ENCODE results near the gene BPIFB6.

GRCh38 chr20:33005132-33005566 lies 26.3 kb upstream of the BPIFB6 start:
- peak; percentile 23 for TF ChIP-seq CTCF (IDR thresholded peaks at IDR 0.05; ENCODE audit: low read depth, low read length, missing input control)
- TF ChIP-seq REST (IDR thresholded peaks at IDR 0.05), result no peak
- TF ChIP-seq TAF1 (conservative IDR thresholded peaks at IDR 0.05), result no peak
- no peak for TF ChIP-seq FOXA1 (IDR thresholded peaks at IDR 0.05)
- TF ChIP-seq JUND (IDR thresholded peaks at IDR 0.05), result no peak
- no peak for TF ChIP-seq YY1 (IDR thresholded peaks at IDR 0.05)
- no peak for TF ChIP-seq ZBTB33 (IDR thresholded peaks at IDR 0.05)
- no peak for TF ChIP-seq MAX (IDR thresholded peaks at IDR 0.05)
- TF ChIP-seq NR2F2 (IDR thresholded peaks at IDR 0.05), result no peak
- no peak for TF ChIP-seq HNF4A (conservative IDR thresholded peaks at IDR 0.05)
